Measurements from ENCODE around the gene LARGE2.

LARGE2 gene

GRCh38 chr11:45968901-45969300, 46.4 kb downstream of the LARGE2 start:
- FAIRE-seq = no peak

GRCh38 chr11:45973601-45974000, 51.1 kb downstream of the LARGE2 start:
- FAIRE-seq = no peak

- no peak for FAIRE-seq
Measured at GRCh38 chr11:45974806-45975205, 52.4 kb downstream of the LARGE2 start.

Data from endometrium (tissue), 2 donors.